Memory B cell (primary cell): ENCODE results near the gene APOB.

ENCODE experiments used
- ATAC-seq: fragments of 150-1000 bp; cut with Tn5 transposase; 2 replicates; pipeline ENCODE4 v1.10.0; 2021; ENCODE audit warnings: low read depth, mild to moderate bottlenecking, moderate library complexity
- DNase-seq, 2 donors: peaks; one replicate each; pipeline ENCODE4 v3.0.0; 2022; ENCODE audit warnings: low spot score in 2 of 2
- H3K27ac Mint-ChIP-seq: one replicate; pipeline ENCODE4 v1.8.0; 2022; ENCODE audit warnings: mild to moderate bottlenecking, moderate library complexity, mixed read lengths
- H3K27me3 Mint-ChIP-seq: one replicate; pipeline ENCODE4 v1.8.0; 2022; ENCODE audit warnings: mixed read lengths
- H3K36me3 Mint-ChIP-seq: one replicate; pipeline ENCODE4 v1.8.0; 2022; ENCODE audit warnings: mild to moderate bottlenecking, mixed read lengths
- H3K4me1 Mint-ChIP-seq: one replicate; pipeline ENCODE4 v1.8.0; 2022; ENCODE audit warnings: mixed read lengths
- H3K4me3 Mint-ChIP-seq: one replicate; pipeline ENCODE4 v1.8.0; 2022; ENCODE audit warnings: mild to moderate bottlenecking, moderate library complexity, mixed read lengths
- H3K9me3 Mint-ChIP-seq: one replicate; pipeline ENCODE4 v1.8.0; 2022; ENCODE audit warnings: mixed read lengths

APOB gene

DNA sequence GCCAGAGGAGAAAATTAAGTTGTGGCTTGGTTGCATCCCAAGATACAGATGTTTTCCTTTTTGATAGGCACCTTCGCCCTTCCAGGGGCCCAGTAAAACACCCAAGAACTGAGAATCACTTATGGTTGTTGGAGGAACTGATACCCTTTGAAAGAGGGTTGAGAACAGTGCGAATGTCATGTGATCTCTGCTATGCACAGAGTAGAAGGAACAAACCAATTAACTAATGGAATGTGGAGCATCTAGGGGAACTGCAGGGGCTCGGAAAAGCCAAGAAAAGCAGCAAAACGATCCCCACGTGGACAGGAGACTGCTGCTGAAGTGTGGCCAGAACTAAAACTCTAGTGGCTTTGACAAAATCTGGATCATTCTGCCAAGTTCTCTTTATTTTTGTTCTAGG, 58.8 kb downstream of the APOB start:
- Mint-ChIP-seq H3K4me3 (no peak overlapping the region), H3K36me3 (no peaks in the 10 kb centered on the region), H3K4me1 (no peaks in the 10 kb centered on the region), H3K27ac (no peak overlapping the region), H3K9me3 (no peaks in the 10 kb centered on the region), H3K27me3 (peaks cover 13% of the 10 kb centered on the region)
- no peak for DNase-seq
- no peak for ATAC-seq

DNA sequence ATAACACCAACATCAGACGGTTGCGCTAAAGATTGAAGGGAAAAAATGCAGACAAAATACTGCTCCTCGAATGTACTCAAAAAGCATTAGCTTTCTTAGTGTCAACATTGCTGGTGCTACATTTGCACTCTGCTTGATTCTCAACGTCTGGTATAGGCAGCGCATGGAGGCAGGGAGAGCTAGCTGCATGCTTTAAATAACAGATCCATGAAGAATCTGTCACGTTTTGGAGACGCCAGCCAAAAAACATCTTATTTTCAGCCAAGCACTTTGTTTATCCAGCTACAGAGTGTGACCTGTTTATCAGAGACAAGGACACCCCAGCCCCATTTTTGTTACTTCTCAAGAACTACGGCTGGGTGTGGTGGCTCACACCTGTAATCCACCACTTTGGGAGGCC, 59.5 kb downstream of the APOB start:
- no peak overlapping the region for H3K4me3 Mint-ChIP-seq
- no peaks in the 10 kb centered on the region for H3K36me3 Mint-ChIP-seq
- peaks cover 13% of the 10 kb centered on the region for H3K27me3 Mint-ChIP-seq
- DNase-seq = no peak
- no peak overlapping the region for H3K27ac Mint-ChIP-seq
- no peak for ATAC-seq
- H3K9me3 Mint-ChIP-seq = no peaks in the 10 kb centered on the region
- no peaks in the 10 kb centered on the region for H3K4me1 Mint-ChIP-seq

DNA sequence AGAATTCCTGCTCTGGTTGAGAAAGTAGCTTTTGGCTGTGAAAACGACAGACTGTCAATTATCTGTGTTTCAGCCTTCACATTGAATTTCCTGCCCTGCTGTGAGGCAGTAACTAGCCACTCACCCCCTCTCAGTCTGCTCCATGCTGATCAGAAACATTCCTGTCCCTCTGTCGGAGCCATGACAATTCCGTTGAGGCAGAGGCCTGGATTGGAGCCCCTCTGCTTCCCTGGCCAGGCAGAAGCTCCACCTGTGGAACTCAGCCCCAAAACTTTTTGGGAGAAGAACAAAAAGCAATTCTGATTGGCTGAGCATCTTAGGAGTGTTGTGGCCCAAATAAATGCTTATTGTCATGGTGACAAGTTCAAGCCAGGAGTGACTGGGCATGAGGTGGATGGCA, 60.0 kb downstream of the APOB start:
- H3K36me3 Mint-ChIP-seq = no peaks in the 10 kb centered on the region
- H3K9me3 Mint-ChIP-seq = no peaks in the 10 kb centered on the region

DNA sequence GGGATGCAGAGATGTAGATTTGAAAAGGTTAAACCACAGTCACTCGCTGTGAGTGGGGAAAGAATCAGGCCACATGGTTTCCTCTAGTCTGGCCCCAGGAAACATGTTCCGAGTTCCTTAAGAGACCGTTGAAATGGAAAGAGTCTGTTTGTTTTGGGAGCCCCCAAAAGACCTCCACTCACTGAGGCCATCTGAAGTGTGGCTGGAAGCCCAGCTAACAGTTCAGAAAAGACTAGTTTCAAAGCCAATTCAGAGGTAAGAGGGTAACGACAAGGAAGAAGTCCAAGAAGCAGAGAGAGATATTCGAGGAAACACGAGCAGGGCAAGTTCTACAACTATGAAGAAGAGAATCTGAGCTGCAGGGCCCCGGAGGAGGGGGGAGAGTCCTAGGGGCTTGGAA, 61.0 kb downstream of the APOB start:
- ATAC-seq = no peak
- Mint-ChIP-seq H3K9me3 (no peaks in the 10 kb centered on the region), H3K4me3 (no peak overlapping the region), H3K27me3 (peaks cover 9% of the 10 kb centered on the region), H3K27ac (no peak overlapping the region), H3K36me3 (no peaks in the 10 kb centered on the region), H3K4me1 (no peaks in the 10 kb centered on the region)
- DNase-seq = no peak

More for the DNA sequence above, 60.0 kb downstream of the APOB start:
- Mint-ChIP-seq H3K27ac (no peak overlapping the region), H3K27me3 (peaks cover 11% of the 10 kb centered on the region), H3K4me3 (no peak overlapping the region), H3K4me1 (no peaks in the 10 kb centered on the region)
- no peak for ATAC-seq
- no peak for DNase-seq

DNA sequence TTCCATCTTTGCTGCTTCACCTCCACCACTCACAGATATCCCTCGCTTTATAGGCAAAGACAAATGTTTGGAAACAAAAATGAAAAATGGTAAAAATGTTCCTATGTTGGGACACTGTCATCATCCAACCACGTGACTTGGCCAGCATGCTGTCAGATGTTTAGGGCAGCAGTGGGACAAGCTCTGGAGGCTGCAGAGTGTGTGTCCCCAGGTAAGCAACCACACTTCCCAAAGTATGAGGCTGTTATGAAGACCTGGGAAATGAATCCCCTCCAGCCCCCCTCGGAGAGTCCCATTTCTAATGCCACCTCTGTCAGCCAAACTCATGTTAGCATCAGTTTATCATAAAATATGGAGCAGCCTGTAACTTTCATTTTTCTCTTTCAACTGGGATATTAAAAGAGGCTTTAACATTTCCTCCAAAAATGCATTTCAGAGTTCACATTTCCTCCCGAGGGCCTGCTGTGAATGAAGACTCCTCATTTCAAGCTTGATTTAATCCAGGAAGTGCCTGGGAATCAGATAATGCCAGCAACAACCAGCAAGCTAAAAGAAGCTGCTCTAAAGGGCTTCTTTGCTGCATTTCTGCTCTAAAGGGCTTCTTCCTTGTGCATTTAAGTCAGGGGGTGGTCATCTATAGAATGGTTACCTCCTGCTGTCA, 66.2 kb downstream of the APOB start:
- Mint-ChIP-seq H3K27ac (no peak overlapping the region), H3K36me3 (no peaks in the 10 kb centered on the region), H3K9me3 (no peaks in the 10 kb centered on the region), H3K4me1 (no peaks in the 10 kb centered on the region), H3K27me3 (peaks cover 10% of the 10 kb centered on the region), H3K4me3 (no peak overlapping the region)
- no peak for ATAC-seq
- DNase-seq = no peak

DNA sequence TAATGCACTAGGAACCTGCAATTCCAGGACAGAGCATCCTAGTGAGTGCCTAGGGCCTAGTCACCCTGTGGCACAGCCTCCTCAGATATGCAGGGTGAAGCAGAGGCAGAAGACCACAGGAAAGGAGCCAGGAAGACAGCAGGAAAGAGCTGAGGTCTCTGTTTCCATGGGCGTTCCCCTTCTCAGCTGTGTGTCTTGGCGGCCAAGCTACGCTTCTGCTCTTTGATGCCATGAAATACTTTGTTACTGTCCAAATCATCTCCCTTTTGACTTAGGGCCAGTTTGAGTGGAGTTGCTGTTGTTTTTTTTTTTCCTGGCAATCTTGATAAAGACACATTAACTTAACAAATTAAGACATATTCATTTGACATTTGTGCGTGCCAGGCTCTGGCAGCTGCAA, 67.3 kb downstream of the APOB start:
- Mint-ChIP-seq H3K36me3 (no peaks in the 10 kb centered on the region), H3K27me3 (peaks cover 5% of the 10 kb centered on the region), H3K9me3 (no peaks in the 10 kb centered on the region), H3K27ac (no peak overlapping the region), H3K4me1 (no peaks in the 10 kb centered on the region), H3K4me3 (no peak overlapping the region)
- no peak for DNase-seq
- no peak for ATAC-seq

DNA sequence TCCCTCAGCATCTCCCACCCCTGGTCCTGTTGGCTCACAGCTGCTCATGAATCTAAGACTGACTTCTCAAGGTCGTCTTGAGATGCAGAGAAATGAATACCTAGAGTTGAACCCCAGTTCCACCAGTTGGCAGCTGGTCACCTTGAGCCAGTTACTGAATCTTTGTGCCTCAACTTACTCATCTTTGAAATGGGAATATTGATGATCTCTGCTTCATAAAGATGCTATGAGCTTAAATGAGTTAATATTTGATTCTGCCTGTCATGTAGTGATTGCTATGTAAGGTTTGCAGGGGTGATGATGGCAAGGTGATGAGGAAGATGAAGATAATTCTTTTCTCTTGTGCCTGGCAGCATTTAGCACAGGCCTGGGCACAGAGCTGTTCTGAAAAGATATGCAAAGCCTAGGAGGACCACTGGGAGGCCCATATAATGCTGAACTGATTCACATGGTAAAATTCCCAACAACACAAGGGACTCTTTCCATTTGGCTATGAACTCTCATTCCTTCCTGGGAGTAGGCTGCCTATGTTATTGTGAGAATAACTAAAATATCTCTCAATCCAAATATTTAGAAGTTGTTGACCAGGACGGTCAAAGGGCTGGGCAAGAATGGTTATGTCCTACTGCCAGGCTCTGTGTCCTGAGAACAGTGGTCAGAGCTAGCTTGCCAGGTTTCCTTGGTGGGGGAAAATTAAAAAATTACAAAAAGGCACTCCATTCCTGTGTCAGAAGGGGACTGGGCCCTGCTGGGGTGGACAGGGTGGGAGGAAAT, 70.9 kb downstream of the APOB start:
- Mint-ChIP-seq H3K4me3 (no peak overlapping the region), H3K27ac (no peak overlapping the region), H3K9me3 (no peaks in the 10 kb centered on the region), H3K36me3 (no peaks in the 10 kb centered on the region), H3K4me1 (no peaks in the 10 kb centered on the region), H3K27me3 (peaks cover 14% of the 10 kb centered on the region)
- DNase-seq (no peak), ATAC-seq (no peak)

DNA sequence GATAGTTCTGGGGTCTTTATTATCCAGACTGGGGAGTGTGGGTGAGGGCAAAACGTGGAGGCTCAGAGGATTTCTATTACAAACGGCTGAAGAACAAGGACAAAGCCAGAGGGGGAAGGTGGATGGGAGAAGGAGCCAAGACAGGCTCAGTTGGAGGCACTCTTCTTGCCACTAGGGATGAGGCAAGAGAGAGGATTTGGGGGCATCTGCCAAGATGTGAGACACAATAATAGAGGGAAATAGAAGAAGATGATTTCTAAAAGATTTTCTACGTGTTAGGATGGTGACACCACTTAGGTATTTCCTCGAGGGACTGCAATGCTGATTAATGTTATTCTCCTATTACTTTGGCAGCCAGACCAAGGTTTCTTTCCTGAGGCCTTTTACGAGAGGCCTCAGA, 71.8 kb downstream of the APOB start:
- Mint-ChIP-seq H3K4me3 (no peak overlapping the region), H3K4me1 (no peaks in the 10 kb centered on the region), H3K27ac (no peak overlapping the region), H3K36me3 (no peaks in the 10 kb centered on the region), H3K9me3 (no peaks in the 10 kb centered on the region), H3K27me3 (peaks cover 14% of the 10 kb centered on the region)
- no peak for ATAC-seq
- DNase-seq = no peak

DNA sequence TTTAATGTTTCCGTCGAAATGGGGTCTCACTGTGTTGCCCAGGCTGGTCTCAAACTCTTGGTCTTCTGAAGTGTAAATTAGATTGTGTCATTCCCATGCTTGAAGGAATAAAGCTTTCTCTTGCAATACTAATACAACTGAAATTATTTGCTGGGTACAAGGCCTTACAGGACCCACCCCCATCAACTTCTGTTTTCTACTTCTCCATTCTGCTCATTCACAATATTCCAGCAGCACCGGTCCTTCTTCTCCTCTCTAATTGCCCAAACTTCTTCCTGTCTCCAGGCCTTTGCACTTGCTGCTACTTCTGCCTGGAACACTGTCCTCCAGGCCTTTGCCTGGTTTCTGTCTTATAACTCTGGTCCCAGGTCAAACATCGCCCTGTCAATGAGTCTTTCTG, 73.8 kb downstream of the APOB start:
- H3K4me1 Mint-ChIP-seq = no peaks in the 10 kb centered on the region
- no peaks in the 10 kb centered on the region for H3K36me3 Mint-ChIP-seq
- ATAC-seq (no peak), DNase-seq (no peak)
- peaks cover 16% of the 10 kb centered on the region for H3K27me3 Mint-ChIP-seq
- no peak overlapping the region for H3K27ac Mint-ChIP-seq
- no peaks in the 10 kb centered on the region for H3K9me3 Mint-ChIP-seq
- no peak overlapping the region for H3K4me3 Mint-ChIP-seq

DNA sequence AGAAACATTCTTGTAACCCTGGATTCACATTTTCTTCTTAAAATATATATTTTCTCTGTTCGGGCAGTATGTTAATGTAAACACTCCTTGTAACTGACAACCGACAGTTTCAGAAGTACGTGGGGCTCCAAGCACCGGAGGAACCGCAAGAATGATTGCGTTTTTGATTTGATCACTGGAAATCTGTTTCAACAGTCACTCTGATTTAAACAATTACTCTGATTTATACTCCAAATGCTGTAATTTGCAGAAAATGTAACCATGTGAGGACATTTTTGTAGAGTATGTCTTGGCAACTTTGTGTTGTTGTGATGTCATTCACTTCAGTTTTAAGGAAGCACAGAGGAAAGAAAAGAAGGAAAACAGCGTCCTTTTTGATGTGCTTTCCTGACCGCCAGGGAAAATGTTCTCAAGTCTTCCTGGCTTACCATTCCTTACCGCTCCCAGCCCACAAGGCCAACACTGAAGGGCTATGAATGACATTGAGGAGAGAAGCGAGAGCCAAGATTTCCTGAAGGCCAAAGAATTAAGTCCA, 77.7 kb downstream of the APOB start:
- Mint-ChIP-seq H3K36me3 (no peaks in the 10 kb centered on the region), H3K27me3 (peaks cover 17% of the 10 kb centered on the region), H3K27ac (no peak overlapping the region), H3K9me3 (no peaks in the 10 kb centered on the region), H3K4me1 (no peaks in the 10 kb centered on the region), H3K4me3 (no peak overlapping the region)
- no peak for DNase-seq
- ATAC-seq = no peak

DNA sequence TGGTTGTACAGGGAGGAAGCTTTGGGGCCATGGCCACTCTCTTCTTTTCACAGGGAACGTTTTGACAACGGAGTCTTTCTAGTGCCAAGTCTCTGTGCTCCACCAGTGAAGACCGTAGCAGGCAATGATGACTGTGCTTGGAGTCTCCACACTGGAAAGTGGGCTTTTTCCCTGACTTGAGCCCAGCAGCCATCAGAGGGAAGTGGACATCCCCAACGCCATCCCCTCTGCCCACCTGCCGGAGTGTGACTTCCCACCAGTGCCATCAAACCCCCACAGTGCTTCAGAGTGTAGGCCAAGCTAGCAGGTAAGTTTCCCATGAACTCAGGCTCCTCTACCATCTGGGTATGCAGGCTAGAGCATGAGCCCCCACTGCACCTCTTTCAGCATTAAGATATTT, 78.7 kb downstream of the APOB start:
- H3K36me3 Mint-ChIP-seq = no peaks in the 10 kb centered on the region
- ATAC-seq (no peak), DNase-seq (no peak)
- no peak overlapping the region for H3K27ac Mint-ChIP-seq
- H3K27me3 Mint-ChIP-seq = peaks cover 15% of the 10 kb centered on the region
- no peaks in the 10 kb centered on the region for H3K4me1 Mint-ChIP-seq
- H3K4me3 Mint-ChIP-seq = no peak overlapping the region
- H3K9me3 Mint-ChIP-seq = peaks cover 1% of the 10 kb centered on the region

DNA sequence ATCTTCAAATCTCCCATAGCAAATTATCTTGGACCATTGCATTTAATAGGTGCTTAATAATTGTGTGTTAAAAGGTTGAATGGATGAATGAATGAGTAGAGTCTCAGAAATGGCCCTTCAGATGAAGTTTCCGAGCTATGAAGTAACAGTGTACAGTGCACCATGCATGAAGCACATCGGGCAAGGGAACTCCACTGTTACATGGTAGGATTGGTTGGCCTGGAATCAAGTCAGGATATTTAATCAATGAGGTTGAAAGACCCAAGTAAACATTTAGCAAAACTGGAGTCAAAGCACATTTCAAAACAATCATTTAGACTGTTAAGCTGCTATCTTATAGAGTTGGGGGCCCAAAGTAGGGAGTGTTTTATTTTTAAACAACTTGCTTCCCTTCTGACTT, 80.0 kb downstream of the APOB start:
- DNase-seq (no peak), ATAC-seq (no peak)
- no peak overlapping the region for H3K27ac Mint-ChIP-seq
- no peaks in the 10 kb centered on the region for H3K36me3 Mint-ChIP-seq
- no peak overlapping the region for H3K4me3 Mint-ChIP-seq
- H3K27me3 Mint-ChIP-seq = peaks cover 7% of the 10 kb centered on the region
- H3K4me1 Mint-ChIP-seq = no peaks in the 10 kb centered on the region
- peaks cover 1% of the 10 kb centered on the region for H3K9me3 Mint-ChIP-seq

DNA sequence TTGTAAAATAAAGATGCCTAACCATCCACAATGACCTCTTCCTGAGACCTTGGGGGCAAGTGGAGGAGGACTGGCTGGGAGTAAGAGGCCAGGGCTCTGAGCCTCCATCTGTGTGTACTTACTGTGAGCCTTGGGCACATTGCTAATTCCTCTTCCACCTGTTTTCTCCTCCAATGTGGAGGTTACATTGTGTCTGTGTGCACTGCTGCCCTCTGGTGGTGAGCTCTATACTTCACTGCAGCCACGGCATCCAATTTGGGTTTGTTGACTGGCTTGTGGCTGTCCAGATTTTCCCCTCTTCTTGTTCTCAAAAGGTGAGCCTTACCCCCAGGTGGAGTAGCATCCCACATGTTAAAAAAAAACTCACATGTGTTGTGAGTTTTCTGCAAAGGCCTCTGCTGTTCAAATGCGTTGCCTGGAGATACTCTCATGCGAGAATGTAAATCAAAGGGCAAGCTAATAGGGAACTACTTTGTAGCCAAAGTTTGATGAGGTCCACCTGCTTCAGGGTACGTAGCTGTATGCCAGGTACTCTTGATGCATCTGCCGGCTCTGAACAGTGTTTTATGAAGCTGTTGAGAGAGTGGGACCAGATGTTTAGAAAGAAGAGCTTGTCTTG, 80.8 kb downstream of the APOB start:
- ATAC-seq (peak; percentile 75), DNase-seq (peak; percentile 61 to 76)
- Mint-ChIP-seq H3K4me3 (no peak overlapping the region), H3K27me3 (peaks cover 7% of the 10 kb centered on the region), H3K27ac (no peak overlapping the region), H3K4me1 (no peaks in the 10 kb centered on the region), H3K9me3 (peaks cover 1% of the 10 kb centered on the region), H3K36me3 (no peaks in the 10 kb centered on the region)

DNA sequence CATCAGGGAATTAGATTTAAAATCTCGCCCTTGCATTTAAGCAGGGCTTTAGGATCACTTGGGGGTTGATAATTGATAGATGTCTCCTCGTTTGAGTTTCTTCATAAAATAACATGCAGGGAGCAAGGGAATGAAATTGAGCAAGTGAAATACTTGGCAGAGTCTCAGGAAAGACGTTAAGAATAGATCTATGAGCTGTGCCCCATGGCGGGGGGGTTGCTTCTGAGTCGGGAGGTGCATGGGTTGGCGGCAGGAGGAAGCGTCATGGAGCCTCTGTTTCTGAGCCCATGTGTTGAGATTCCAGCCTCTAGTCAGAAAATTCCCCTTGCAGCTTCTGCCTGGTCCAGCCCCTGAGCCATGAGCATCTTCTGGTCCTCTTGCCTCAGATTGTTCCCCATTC, 82.0 kb downstream of the APOB start:
- Mint-ChIP-seq H3K36me3 (no peaks in the 10 kb centered on the region), H3K27me3 (peaks cover 7% of the 10 kb centered on the region), H3K4me1 (no peaks in the 10 kb centered on the region), H3K9me3 (peaks cover 1% of the 10 kb centered on the region), H3K4me3 (no peak overlapping the region), H3K27ac (no peak overlapping the region)
- ATAC-seq = no peak
- DNase-seq = no peak
